Measurements from ENCODE around the gene PPP5C. TPM values are rescaled to one million over a fixed set of nuclear protein-coding genes. Genes with fewer than 3 reads are reported as not detected.

PPP5C gene
- total and polyA plus RNA-seq, 2 of the 8 experiments (the other 6 are each of a cell fraction or from before 2014, with no cell fraction given): 112 to 156 TPM

DNA sequence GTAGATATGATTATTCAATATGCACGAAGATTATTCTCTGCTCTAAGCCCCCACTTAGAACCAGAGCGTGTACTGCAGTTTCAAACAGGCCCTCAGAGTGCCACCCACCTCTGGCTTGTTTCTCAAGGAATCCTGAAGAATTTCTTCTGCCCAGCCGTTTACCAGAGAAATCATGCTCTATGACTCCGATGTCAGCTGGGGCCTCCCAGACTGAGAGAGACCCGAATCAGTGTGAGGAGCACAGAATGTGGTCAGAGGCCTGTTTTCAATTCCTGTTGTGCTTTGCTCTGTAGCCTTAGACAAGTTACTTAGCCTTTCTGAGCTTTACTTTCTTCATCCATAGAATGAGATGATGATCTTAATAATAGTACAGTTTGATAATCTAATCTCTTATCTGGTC, 76.3 kb downstream of the PPP5C start:
- CTCF ChIA-PET (ENCODE audit: partially characterized antibody): no interaction called here
- POLR2A ChIA-PET (ENCODE audit: partially characterized antibody): interaction anchor here (0.6 kb wide), 1 partner anchor 559 kb away, joined by 3 read pairs; no protein-coding TSS in a partner anchor

More for the DNA sequence above, 76.3 kb downstream of the PPP5C start:
- Histone ChIP-seq H3K27me3 (replicated peaks in 1 of 4; ENCODE audit: control insufficient read depth in 3 of 4, extremely low read depth in 1 of 4, insufficient read depth in 3 of 4, low read length in 3 of 4) (peaks cover 0 to 15% (median 11%) of the 10 kb centered on the region in 4 experiments; a peak in 5 of 7 replicates), H4K8ac (ENCODE audit: extremely low read depth, insufficient read depth, low read length) (no peak overlapping the region), H3K27ac (ENCODE audit: low read depth, low read length) (no peak overlapping the region), H3K14ac (ENCODE audit: insufficient read length) (no peak overlapping the region), H4K91ac (replicated peaks; ENCODE audit: insufficient read length, low read length) (no peak overlapping the region), H3K56ac (replicated peaks; ENCODE audit: insufficient read length, low read depth, low read length) (no peak overlapping the region), H2BK120ac (replicated peaks; ENCODE audit: low read depth, low read length) (no peak overlapping the region), H2BK20ac (ENCODE audit: low read length) (no peak overlapping the region), H3K79me2 (ENCODE audit: control insufficient read depth in 1 of 2, insufficient read depth in 2 of 2, low read length in 2 of 2) (no peaks in the 10 kb centered on the region), H3K4me2 (ENCODE audit: insufficient read depth in 1 of 2, low read depth in 2 of 2, low read length in 2 of 2) (no peak overlapping the region), H3K4me1 (replicated peaks in 1 of 4; ENCODE audit: control insufficient read depth in 3 of 4, insufficient read depth in 4 of 4, low read length in 3 of 4) (peaks cover 0 to 3% (median 1%) of the 10 kb centered on the region in 4 experiments; a peak in 5 of 7 replicates), H3K36me3 (ENCODE audit: control insufficient read depth in 2 of 4, insufficient read depth in 4 of 4, low read length in 3 of 4) (no peaks in the 10 kb centered on the region), H4K20me1 (replicated peaks in 1 of 2; ENCODE audit: control insufficient read depth in 1 of 2, insufficient read depth in 2 of 2, low read length in 2 of 2) (no peaks in the 10 kb centered on the region), H3K79me1 (ENCODE audit: low read depth, low read length) (no peaks in the 10 kb centered on the region), H3K4ac (replicated peaks; ENCODE audit: insufficient read length, low read depth, low read length) (no peak overlapping the region), H3K18ac (ENCODE audit: extremely low read depth, low read length) (no peak overlapping the region), H3K23ac (ENCODE audit: insufficient read length) (no peak overlapping the region), H2AK5ac (ENCODE audit: low read depth, low read length) (no peak overlapping the region), H2BK12ac (ENCODE audit: low read depth, low read length) (no peak overlapping the region), H2BK5ac (ENCODE audit: low read depth, low read length) (no peak overlapping the region), H2BK15ac (ENCODE audit: low read length) (no peak overlapping the region), H3K23me2 (ENCODE audit: low read depth, low read length) (peaks cover 4% of the 10 kb centered on the region), H2AFZ (ENCODE audit: low read length) (no peak overlapping the region), H4K5ac (ENCODE audit: insufficient read length, low read depth, low read length) (no peak overlapping the region), H3K9ac (replicated peaks in 1 of 4; ENCODE audit: extremely low read depth in 1 of 4, low read depth in 3 of 4, low read length in 3 of 4) (no peak overlapping the region), H3K4me3 (ENCODE audit: extremely low read depth in 1 of 4, insufficient read depth in 2 of 4, low read depth in 3 of 4, low read length in 4 of 4) (no peak overlapping the region), H3K9me3 (ENCODE audit: insufficient read depth in 2 of 2, low read depth in 1 of 2, low read length in 1 of 2) (no peaks in the 10 kb centered on the region)
- DNase-seq (ENCODE audit: low read depth in 1 of 2, low spot score in 2 of 2) (no peak), FAIRE-seq (no peak)
- 74% methylated on average over 5 of the region's 5 CpGs; no CpG with 5 or more reads in 1 of the 2 experiments for WGBS, 2 experiments (ENCODE audit: extremely low coverage in 1 of 2, insufficient coverage in 1 of 2, insufficient read length in 1 of 2, insufficient replicate concordance in 2 of 2, low coverage in 1 of 2, low lambda C conversion rate in 2 of 2, missing lambda C conversion rate in 1 of 2)
- TF ChIP-seq BCL11A (IDR thresholded peaks at IDR 0.05; ENCODE audit: low read depth in 2 of 2, low read length in 2 of 2) (no peak), BACH1 (IDR thresholded peaks at IDR 0.05; ENCODE audit: low read length) (no peak)

All from H1 (cell line).